GM19238 (cell line): ENCODE results near the gene DLEC1.
"Not testable (repeated sequence)": the region's sequence is repeated elsewhere in the genome, so short reads cannot be mapped to it uniquely, and the experiment has no call there.

Experiments used
- DNase-seq: peaks from one replicate; pipeline ENCODE4 v3.0.0; 2011; ENCODE audit warnings: low spot score; ENCODE audit not compliant: insufficient read length

Gene DLEC1

DNA sequence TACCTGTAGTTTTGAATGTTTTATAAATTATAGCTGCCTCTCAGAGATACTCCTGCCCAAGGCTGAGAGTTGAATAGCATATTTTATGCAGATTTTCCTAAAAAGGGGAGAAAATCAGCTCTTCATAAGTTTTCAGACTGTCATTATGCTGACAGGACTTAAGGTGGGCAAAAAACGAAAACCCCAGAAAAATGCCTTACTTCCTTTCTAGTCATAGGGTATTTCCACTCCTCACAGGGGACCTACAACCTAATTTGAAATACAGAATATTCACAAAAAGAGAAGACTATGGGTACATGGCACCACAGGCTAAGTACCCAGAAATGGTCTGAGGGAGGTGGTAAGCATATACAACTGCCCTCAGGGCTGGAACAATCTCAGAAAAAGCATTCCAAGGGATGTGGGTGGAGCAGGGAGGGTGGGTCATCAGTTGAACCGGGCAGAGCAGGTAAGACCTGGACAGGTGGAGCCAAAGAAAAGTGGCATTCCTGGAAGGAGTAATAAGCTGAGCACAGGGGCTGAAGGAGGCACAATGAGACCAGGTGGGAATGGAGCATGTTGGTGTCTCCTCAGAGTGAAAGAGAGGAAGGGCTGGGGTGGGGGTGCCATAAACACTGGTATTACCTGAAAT is 115.7 kb downstream of the DLEC1 start:
- no peak for DNase-seq

DNA sequence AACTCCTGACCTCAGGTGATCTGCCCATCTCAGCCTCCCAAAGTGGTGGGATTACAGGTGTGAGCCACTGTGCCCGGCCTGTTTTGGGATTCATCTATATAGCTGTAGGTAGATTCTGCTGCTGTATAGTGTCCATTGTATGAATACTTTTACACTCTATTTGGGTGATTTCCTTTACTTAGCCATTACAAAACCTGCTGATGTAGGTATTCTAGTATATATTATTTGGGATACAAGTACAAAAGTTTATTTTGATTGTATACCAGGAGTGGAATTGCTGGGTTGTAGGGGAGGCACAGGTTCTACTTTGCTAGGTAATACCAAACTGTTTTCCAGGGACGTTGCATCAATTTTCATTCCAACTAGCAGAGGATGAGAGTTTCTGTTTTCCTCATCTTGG is 116.8 kb downstream of the DLEC1 start:
- DNase-seq = no peak

DNA sequence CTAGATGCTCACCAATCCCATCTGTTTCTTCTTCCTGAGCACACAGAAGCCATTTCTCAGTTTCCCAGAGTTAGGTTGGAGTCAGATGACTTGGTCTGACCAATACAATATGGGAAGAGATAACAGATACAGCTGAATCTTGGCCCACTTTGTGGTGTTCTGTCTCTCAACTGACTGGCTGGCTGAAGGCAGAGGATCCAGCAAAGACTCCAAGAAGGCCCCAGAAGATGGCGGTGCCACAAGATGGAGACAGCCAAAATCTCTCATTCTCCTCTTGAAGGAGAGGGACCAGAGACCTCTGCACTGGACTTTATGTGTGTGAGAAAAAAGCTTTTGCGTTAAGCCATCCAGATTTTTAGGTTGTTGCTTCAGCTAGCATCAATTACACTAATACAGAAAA is 118.1 kb downstream of the DLEC1 start:
- no peak for DNase-seq

DNA sequence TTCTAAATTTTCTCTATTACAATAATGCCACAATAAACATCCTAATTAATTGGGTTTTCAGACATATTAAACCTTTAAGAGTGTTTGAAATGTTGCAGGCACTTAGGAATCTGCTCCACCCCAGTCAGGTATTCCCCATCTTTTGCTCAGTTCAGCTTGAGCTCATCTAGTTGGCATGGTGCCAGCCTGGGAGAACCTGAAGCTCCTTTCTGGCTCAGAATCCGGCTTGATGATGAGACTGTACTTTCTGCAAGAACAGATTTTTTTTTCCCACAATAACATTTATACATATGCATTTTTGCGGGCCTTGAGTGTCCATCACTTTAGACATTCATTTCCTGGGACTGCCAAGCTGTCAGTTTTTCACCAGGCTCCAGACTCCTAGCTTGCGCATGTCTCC is 118.6 kb downstream of the DLEC1 start:
- DNase-seq = no peak

DNA sequence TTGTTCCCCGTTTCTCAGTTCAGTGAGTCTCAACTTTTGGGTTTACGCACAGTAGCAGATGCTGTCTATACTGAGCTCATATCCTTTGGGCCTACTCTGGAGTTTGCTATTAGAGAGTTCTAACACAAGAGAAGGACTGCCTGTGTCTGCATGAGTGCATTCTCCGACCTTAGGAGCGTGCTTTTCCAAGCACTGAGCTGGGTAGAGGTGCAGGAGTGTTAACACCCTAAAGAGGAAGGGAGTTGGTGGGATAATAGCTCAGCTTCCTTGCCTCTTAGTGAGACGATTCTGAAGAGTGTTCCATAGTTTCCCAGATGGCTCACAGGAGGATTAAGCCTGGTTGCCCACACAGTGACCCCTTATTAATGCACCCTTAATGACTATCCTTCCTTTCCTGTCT is 119.5 kb downstream of the DLEC1 start:
- no peak for DNase-seq

DNA sequence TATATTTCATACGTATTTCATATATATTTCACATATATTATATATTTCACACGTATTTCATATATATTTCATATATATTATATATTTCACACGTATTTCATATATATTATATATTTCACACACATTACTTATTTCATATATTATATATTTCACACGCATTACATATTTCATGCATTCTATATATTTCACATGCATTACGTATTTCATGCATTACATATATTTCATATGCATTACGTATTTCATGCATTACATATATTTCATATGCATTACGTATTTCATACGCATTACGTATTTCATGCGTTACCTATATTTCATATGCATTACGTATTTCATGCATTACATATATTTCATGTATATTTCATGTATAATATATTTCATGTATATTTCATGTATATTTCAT is 121.7 kb downstream of the DLEC1 start:
- DNase-seq = not testable (repeated sequence)

DNA sequence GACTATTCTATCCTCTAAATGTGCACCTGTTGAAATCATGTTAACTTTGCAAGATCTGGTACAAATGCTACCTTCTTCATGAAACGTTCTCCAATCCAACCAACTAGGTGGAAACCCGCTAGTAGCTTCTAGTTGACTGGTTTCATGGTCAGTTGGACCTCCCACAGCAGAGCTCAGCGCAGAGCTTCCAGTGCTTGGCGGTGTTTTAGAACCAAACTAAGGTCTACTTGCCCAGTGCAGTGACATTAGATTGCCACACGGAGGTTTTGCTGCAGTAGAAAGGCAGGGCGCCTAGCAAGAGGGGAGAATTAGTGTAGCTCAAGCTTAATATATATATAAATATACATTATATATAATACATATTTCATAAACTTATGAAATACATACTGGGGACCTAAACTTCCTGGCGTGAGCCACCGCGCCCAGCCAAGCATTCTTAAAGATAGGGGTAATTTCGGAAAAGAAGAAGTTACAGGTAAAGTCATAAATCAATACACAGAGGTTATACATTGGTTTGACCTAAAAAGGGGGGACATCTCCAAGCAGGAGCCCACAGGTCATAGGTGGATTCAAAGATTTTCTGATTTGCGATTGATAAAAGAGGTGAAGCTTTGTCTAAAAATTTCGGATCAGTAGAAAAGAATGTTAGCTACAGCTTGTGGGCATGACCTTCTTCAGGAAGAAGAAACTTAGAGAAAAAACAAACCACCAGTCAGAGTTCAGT is 124.3 kb downstream of the DLEC1 start:
- no peak for DNase-seq

DNA sequence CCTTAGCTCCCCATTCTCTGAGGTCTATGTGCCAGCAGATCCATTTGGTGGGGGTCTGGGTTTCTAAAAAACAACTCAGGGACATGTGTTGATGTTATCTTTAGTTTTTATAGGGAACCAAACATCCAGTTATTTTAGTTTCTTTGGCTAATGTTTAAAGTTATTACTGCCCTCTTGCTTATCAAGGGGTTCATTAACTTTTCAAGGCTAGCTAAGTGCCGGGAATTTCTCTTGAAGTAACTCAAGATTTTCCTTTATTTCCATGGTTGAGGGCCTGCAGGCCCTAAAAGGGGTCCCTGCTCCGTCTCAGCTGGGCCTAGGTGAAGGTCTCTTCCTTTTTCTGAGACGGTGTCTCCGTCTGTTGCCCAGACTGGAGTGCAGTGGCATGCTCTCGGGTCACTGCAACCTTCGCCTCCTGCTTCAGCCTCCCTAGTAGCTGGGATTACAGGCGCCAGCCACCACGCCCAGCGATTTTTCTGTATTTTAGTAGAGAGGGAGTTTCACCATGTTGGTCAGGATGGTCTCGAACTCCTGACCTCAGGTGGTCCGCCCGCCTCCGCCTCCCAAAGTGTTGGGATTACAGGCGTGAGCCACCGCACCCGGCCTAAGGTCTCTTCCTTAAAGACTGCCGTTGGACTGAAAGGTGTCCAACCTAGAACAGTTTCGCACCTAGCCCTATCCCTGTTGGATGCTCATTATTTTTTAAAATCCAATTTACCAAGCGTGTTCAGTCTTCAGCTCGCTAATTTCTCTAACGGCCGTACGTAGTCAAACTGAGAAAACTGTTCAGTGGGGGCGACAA is 125.0 kb downstream of the DLEC1 start:
- DNase-seq = no peak

DNA sequence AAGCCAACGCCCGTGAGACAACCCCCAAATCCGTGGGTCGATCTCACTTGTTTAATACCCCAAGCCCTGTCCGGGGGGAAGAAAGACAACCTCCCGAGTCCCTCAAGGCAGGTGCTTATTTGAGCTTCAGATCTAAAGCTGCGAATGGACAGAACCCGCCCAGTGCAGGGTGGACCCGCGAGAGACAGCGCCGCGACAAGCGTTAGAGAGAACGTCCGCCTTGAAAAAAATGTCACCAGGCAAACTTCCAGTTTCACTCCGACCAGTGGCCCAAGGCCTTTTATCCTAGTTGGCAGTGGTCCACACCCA is 125.6 kb downstream of the DLEC1 start:
- DNase-seq = no peak

DNA sequence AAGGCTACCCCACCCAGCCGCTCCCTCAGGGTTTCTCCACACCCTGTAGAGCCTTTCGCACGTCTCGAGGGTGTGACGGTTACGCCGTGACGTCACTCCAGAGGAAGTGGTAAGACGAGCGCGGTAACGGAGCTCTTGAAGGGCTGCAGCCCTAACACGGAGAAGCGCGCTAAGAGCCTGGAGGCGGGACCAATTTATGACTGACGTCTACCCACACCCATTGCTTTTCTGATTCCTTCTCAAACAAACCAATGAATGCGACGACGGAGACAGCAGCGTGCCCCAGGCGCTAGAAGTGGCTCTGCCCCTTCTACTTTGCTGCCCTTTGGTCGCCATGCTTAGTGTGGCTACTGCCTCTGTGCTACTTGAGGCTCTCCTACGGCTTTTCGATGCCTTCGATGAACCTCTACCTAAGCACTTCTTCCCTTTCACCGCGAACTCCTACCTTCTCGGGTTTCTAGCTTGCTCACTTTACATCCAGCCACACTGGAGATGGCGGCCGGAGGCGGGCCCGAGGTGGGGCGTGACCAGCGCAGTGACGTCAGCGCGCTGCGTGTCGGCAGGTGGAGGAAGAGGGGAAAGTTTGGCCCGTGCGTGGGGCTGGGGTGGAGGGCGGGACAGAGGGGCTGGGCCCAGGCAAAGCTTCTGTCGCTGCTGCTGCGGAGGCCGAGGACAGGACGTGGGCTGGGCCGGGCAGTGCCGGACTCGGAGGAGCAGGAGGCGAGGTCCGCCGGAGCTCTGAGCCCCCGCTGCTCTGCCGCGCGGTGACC is 126.1 kb downstream of the DLEC1 start, which contains the start of gene OXSR1:
Gene OXSR1 (plus strand): TSS at position 586 of the 770 bp plus-strand sequence. CDS start 340 bp downstream, outside the sequence.
- peak; percentile 85 for DNase-seq

DNA sequence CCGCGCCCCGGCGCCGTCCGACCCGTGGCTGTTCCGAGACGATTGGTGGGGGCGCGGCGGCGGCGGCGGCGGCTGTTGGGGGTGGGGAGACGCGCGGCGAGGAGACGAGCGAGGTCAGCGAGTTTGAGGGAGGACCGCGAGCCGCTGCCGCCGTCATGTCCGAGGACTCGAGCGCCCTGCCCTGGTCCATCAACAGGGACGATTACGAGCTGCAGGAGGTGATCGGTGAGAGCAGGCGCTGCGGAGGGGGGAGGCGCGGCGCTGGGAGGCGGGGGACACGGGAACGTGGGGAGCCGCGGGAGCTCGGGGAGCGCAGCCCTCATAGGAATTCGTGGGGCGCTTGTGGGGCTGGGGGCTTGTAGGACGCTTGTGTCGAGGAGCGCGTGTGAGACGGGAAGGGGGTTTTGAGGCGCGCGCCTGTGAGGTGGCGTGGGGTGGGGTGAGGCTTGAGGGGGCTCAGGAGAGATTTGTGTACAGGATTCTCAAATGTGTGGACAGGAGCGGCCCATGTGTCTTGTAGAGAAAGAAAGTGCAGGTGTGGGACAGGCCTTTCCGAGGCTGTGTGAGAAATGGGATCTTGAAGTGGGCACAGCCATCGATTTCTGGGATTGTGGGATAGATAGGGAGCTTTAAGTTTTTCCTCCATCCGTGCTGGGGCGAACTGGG is 126.8 kb downstream of the DLEC1 start:
- DNase-seq = peak; percentile 32

DNA sequence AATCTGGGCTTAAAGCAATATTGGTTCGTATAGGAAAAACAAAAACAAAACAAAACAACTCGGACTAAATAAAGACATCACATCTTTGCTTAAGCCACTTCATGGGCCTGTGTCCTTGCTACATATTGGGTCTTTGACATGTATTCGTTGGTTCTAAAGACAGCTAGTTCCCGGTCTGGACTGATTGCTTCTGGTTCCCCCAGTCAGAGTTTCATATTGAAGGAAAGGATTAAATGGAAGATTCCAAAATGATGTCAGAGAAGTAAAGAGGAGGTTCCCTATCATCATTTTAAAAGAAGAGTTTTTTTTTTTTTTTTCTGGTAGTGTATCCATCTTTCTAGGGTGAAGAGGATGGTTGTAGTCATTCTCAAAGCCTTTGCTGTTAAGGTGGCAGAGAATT is 128.6 kb downstream of the DLEC1 start:
- DNase-seq = no peak

DNA sequence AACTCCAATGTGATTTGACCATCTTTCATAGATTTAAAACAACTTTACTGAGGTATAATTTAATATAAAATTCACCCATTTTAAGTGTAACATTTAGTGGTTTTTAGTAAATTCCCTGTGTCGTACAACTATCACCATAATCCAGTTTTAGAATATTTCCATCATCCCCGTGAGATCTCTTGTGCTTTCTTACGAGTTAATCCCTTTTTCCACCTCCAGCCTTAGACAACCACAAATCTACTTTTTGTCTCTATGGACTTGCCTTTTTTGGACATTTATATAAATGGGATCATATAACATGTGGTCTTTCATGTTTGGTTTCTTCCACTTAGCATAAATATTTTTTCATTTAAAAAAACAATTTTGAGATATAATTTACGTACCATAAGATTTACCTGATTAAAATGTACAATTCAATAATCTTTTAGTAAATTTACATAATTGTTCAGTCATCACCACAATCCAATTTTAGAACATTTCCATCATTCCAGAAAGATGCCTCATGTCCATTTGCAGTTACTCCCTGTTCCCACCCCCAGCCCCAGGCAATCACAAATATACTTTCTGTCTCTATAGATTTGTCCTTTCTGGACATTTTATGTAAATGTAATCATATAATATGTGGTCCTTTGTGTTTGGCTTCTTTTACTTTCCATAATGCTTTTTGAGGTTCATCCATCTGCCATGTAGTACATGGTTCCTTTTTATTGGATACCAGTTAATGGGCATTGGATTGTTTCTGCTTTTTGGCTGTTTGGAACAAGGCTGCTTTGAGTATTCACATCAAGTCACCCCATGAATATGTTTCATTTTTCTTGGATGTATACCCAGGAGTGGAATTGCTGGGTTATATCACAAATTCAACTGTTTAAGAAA is 129.4 kb downstream of the DLEC1 start:
- DNase-seq = no peak

DNA sequence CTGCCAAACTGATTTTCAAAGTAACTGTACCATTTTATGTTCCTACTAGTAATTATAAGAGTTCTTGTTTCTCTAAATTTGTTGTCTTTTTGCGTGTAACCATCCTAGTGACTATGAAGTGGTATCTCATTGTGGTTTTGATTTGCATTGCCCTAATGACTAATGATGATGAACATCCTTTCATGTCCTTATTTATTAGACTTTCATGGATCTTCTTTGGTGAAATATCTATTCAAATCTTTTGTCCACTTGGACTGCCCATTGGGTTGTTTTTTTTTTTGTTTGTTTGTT is 130.0 kb downstream of the DLEC1 start:
- no peak for DNase-seq

DNA sequence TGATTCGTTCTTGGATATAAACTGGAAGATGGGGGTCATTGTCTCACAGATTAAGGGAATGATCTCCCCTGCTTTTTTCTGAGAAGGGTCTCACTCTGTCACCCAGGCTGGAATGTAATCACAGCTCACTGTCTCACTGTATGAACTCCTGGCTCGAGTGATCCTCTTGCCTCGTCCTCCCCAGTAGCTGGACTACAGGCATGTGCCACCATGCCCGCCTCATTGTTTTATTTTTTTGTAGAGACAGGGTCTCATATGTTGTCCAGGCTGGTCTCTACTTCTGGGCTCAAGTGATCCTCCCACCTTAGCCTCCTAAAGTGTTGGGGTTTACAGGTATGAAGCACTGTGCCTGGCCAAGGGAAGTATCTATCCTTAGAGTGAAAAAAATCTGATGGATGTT is 131.7 kb downstream of the DLEC1 start:
- DNase-seq = no peak

DNA sequence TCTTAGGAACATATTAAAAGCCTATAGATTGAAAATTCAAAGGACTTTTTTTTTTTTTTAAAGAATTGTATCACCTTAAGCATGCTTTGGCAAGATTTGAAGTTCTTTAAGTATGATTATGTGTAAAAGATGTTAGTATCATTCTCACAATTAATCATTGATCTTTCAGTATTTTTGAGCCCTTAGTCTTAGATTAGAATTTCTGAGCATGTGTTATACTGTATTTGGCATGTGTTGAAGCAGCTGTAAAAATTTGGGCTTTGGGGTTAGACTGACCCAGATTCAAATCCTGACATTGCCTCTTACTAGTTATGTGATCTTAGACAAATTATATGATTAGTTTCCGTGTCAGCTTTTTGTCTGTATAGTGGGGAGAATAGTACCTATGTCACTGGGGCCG is 132.6 kb downstream of the DLEC1 start:
- no peak for DNase-seq
